ENCODE data around the gene RHOB. TPM values are rescaled to one million over a fixed set of nuclear protein-coding genes. Genes with fewer than 3 reads are reported as not detected.

Gene RHOB
- total and polyA plus RNA-seq, 8 donors = 143 to 1,146 (median 424) TPM

GRCh38 chr2:20400306-20400705, 46.6 kb upstream of the RHOB start:
- no peaks in the 10 kb centered on the region for H3K9me3 ChIP-seq
- H3K4me1 ChIP-seq = peaks cover 0 to 4% (median 0%) of the 10 kb centered on the region in 4 donors
- intact Hi-C loops (cut with DNase I; ENCODE audit: low total_unique reads) = no loop called here
- WGBS, 5 donors = 73 to 98% (median 82%) methylated on average over 1 of the region's 1 CpG; no CpG with 5 or more reads in 1 of the 5 donors
- DNase-seq = no peak
- TF ChIP-seq EP300 (IDR thresholded peaks at IDR 0.05) (no peak), CTCF (IDR thresholded peaks at IDR 0.05) (no peak), POLR2AphosphoS5 (IDR thresholded peaks at IDR 0.05) (no peak), POLR2A (IDR thresholded peaks at IDR 0.05) (no peak)
- no peak overlapping the region for H3K27ac ChIP-seq
- H3K27me3 ChIP-seq = no peaks in the 10 kb centered on the region
- H3K4me3 ChIP-seq = no peak overlapping the region
- H3K36me3 ChIP-seq = no peaks in the 10 kb centered on the region

- Histone ChIP-seq H3K36me3 (no peaks in the 10 kb centered on the region), H3K9me3 (no peaks in the 10 kb centered on the region), H3K27ac (peak overlapping the region in 1 of 5 donors; percentile 31), H3K4me1 (peaks cover 0 to 4% (median 0%) of the 10 kb centered on the region in 4 donors), H3K27me3 (no peaks in the 10 kb centered on the region), H3K4me3 (no peak overlapping the region)
- TF ChIP-seq POLR2AphosphoS5 (IDR thresholded peaks at IDR 0.05) = no peak
- no peak for TF ChIP-seq POLR2A (IDR thresholded peaks at IDR 0.05)
- no peak for TF ChIP-seq EP300 (IDR thresholded peaks at IDR 0.05)
- TF ChIP-seq CTCF (IDR thresholded peaks at IDR 0.05) = no peak
- intact Hi-C loops (cut with DNase I; ENCODE audit: low total_unique reads) = no loop called here
- DNase-seq = no peak
- 41 to 53% (median 49%) methylated on average over 3 of the region's 3 CpGs for WGBS, 5 donors
Observed at GRCh38 chr2:20400787-20401488, 45.9 kb upstream of the RHOB start.

- peak overlapping the region in 1 of 5 donors; percentile 31 for H3K27ac ChIP-seq
Observed at GRCh38 chr2:20401489-20401835, 45.4 kb upstream of the RHOB start.

GRCh38 chr2:20403774-20404312, 43.0 kb upstream of the RHOB start:
- no peak for TF ChIP-seq POLR2AphosphoS5 (IDR thresholded peaks at IDR 0.05)
- peak overlapping the region in 2 of 5 donors; percentile 13 to 42 for H3K27ac ChIP-seq
- intact Hi-C loops (cut with DNase I; ENCODE audit: low total_unique reads) = no loop called here
- no peaks in the 10 kb centered on the region for H3K27me3 ChIP-seq
- peaks cover 0 to 12% (median 10%) of the 10 kb centered on the region in 4 donors for H3K9me3 ChIP-seq
- no peak overlapping the region for H3K4me3 ChIP-seq
- DNase-seq = peak in 1 of 2 donors; percentile 39
- 58 to 86% (median 75%) methylated on average over 5 of the region's 5 CpGs for WGBS, 5 donors
- peaks cover 0 to 4% (median 0%) of the 10 kb centered on the region in 4 donors for H3K4me1 ChIP-seq
- no peaks in the 10 kb centered on the region for H3K36me3 ChIP-seq

More at GRCh38 chr2:20401489-20401835, 45.4 kb upstream of the RHOB start:
- Histone ChIP-seq H3K27me3 (no peaks in the 10 kb centered on the region), H3K9me3 (no peaks in the 10 kb centered on the region), H3K36me3 (no peaks in the 10 kb centered on the region), H3K4me1 (peaks cover 0 to 4% (median 0%) of the 10 kb centered on the region in 4 donors), H3K4me3 (no peak overlapping the region)
- DNase-seq = no peak
- 40 to 63% (median 58%) methylated on average over 6 of the region's 6 CpGs for WGBS, 5 donors
- TF ChIP-seq EP300 (IDR thresholded peaks at IDR 0.05) (no peak), POLR2AphosphoS5 (IDR thresholded peaks at IDR 0.05) (no peak), POLR2A (IDR thresholded peaks at IDR 0.05) (no peak), CTCF (IDR thresholded peaks at IDR 0.05) (no peak)
- intact Hi-C loops (cut with DNase I; ENCODE audit: low total_unique reads) = no loop called here

GRCh38 chr2:20404950-20405349, 41.9 kb upstream of the RHOB start:
- H3K9me3 ChIP-seq = peaks cover 0 to 23% (median 18%) of the 10 kb centered on the region in 4 donors
- no peak for DNase-seq
- TF ChIP-seq POLR2A (IDR thresholded peaks at IDR 0.05) = no peak
- TF ChIP-seq EP300 (IDR thresholded peaks at IDR 0.05) = no peak
- no peak overlapping the region for H3K4me3 ChIP-seq
- no peaks in the 10 kb centered on the region for H3K27me3 ChIP-seq
- no peak overlapping the region for H3K27ac ChIP-seq
- intact Hi-C loops (cut with DNase I; ENCODE audit: low total_unique reads) = no loop called here
- no peaks in the 10 kb centered on the region for H3K36me3 ChIP-seq
- WGBS, 5 donors = 66 to 74% (median 71%) methylated on average over 2 of the region's 2 CpGs
- H3K4me1 ChIP-seq = peaks cover 0 to 4% (median 0%) of the 10 kb centered on the region in 4 donors
